RWPE1 (cell line): ENCODE measurements around the gene CAMK2D.

Experiments
- CTCF ChIA-PET: fragments of 350-600 bp; sonication (Branson Sonifier 250); formaldehyde crosslinking; extraction: SDS; loops from one replicate; lab custom pipeline; 2021; lab: Yijun Ruan, JAX
- POLR2A ChIA-PET: fragments of 400-600 bp; formaldehyde crosslinking; extraction: SDS; loops from one replicate; lab custom pipeline; 2020; ENCODE audit warnings: antibody characterized with exemption; ENCODE audit not compliant: low non-redundant PET; lab: Yijun Ruan, JAX
- DNase-seq: peaks from one replicate; pipeline ENCODE4 v3.0.0; 2012; ENCODE audit warnings: low spot score
- H3K27ac ChIP-seq: fragments of 450-650 bp; 2 replicates; pipeline ENCODE4 v1.5.1; 2017
- TF ChIP-seq, protein P1 (sequence below): fragments of 450-650 bp; conservative IDR thresholded peaks from 2 replicates; pipeline ENCODE4 v1.5.1; 2017; ENCODE audit warnings: low read depth, mild to moderate bottlenecking

Gene CAMK2D

DNA sequence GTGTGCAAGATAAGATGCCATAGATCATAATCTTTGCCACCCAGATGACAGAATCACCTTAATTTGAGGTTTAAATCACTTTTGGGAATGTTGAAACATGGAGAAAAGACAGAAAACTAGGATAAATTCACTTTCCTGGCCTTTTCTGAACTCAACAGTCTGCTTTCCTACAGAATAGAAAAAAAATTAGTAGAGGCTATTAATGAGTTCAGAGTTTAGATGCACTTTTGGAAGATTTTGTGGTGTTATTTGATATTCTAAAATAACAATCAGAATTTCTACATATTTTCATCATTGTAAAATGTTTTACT, 195.9 kb downstream of the CAMK2D start:
- TF ChIP-seq, protein P1, sequence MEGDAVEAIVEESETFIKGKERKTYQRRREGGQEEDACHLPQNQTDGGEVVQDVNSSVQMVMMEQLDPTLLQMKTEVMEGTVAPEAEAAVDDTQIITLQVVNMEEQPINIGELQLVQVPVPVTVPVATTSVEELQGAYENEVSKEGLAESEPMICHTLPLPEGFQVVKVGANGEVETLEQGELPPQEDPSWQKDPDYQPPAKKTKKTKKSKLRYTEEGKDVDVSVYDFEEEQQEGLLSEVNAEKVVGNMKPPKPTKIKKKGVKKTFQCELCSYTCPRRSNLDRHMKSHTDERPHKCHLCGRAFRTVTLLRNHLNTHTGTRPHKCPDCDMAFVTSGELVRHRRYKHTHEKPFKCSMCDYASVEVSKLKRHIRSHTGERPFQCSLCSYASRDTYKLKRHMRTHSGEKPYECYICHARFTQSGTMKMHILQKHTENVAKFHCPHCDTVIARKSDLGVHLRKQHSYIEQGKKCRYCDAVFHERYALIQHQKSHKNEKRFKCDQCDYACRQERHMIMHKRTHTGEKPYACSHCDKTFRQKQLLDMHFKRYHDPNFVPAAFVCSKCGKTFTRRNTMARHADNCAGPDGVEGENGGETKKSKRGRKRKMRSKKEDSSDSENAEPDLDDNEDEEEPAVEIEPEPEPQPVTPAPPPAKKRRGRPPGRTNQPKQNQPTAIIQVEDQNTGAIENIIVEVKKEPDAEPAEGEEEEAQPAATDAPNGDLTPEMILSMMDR, result no peak
- no peak for DNase-seq
- CTCF ChIA-PET, result interaction anchor here (0.7 kb wide), 1 partner anchor 12 kb away, joined by 3 read pairs; no protein-coding TSS in a partner anchor
- POLR2A ChIA-PET, result no interaction called here
- H3K27ac ChIP-seq, result no peak overlapping the region

DNA sequence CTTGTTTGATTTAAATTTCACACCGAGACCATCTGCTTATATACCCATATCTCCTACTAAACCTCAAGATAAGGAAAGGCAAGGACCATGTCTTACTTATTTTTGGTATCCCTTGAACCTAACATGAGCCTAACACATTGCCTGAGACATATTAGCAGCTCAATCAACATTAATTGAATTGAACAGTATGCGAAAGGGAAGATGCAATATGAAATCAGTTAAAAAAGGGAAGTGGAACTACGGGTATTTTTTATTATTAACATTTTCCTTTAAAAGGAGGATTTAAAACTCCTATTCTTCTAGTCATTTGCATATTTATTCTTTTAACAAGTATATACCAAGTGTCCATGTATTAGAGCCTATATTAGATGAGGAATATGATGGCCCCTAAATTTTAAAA, 197.0 kb downstream of the CAMK2D start:
- TF ChIP-seq, protein P1, result no peak
- ChIA-PET CTCF (interaction anchor here (0.7 kb wide), 1 partner anchor 17 kb away, joined by 4 read pairs; no protein-coding TSS in a partner anchor), POLR2A (no interaction called here)
- H3K27ac ChIP-seq, result no peak overlapping the region
- no peak for DNase-seq

DNA sequence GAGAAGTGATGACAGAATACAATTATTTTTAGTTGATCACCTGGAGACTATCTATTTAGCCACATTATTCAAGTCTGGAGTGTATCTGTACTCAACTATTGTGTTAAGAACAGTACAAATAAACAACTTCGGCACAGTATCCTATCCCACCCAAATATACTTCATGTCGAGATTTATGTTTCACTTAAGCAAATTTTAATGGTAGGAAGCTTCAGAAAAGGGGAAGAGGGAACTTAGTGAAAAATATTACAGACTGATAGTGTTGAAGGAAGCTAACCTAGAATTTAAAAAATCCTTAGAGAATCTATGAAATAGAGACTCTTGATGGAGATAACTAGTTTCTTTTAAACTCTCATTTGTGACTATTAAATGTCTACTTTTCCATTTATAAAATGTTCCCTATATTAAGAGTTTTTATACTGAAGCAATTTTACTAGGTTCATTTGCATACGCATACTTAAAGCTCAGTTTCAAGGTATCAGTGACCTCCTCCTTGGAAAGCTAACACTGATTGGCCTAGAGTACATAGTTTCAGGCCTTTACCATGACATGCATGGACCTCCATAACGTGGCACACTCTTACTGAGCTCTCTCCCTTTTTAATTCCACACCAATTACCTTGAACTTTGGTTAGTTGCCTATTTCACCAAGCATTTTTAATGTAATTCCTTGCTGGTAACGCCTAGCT, 197.7 kb downstream of the CAMK2D start:
- no peak for DNase-seq
- CTCF ChIA-PET, result interaction anchor here (0.7 kb wide), 1 partner anchor 16 kb away, joined by 3 read pairs; no protein-coding TSS in a partner anchor
- no peak overlapping the region for H3K27ac ChIP-seq
- TF ChIP-seq, protein P1, result no peak
- POLR2A ChIA-PET, result no interaction called here

DNA sequence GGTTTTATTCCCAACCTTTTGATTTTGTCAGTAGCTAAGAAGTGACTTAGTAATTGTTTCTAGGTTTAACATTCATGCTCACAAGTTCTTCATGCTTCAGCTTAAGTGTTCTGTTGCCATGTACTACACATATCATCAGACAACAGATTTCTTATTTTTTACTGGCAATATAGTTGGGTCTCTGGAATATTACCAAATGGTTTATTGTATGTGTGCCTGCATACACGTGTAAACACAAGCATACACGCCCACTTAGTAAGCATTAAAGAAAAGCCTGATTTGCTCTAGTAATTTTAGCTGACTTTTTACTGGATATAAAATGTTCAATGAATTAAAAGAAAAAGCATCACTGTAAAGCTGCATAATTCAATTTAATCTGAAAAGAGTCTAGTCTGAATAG, 199.8 kb downstream of the CAMK2D start:
- H3K27ac ChIP-seq, result no peak overlapping the region
- ChIA-PET POLR2A (interaction anchor here (0.8 kb wide), 1 partner anchor 9 kb away, joined by 3 read pairs; no protein-coding TSS in a partner anchor), CTCF (interaction anchor here (0.6 to 1.5 kb wide), 2 partner anchors 14 to 260 kb away, joined by 3 to 7 read pairs; no protein-coding TSS in a partner anchor)
- DNase-seq, result no peak
- TF ChIP-seq, protein P1, result no peak

DNA sequence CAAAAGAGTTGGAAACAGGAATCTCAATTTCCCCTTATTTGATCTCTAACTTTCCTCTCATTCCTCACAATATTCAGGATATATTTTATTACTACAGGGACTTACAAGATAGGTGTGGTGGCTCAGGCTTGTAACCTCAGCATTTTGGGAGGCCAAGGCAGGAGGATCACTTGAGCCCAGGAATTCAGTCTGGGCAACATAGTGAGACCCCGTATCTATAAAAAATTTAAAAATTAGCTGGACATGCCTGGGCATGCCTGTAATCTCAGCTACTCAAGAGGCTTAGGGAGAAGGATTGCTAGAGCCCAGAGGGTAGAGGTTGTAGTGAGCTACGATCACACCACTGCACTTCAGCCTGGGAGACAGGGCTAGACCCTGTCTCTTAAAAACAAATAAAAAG, 200.4 kb downstream of the CAMK2D start:
- ChIA-PET POLR2A (no interaction called here), CTCF (interaction anchor here (0.6 to 1.5 kb wide), 2 partner anchors 13 to 139 kb away, joined by 5 to 7 read pairs; no protein-coding TSS in a partner anchor)
- TF ChIP-seq, protein P1, result no peak
- no peak overlapping the region for H3K27ac ChIP-seq
- DNase-seq, result no peak

DNA sequence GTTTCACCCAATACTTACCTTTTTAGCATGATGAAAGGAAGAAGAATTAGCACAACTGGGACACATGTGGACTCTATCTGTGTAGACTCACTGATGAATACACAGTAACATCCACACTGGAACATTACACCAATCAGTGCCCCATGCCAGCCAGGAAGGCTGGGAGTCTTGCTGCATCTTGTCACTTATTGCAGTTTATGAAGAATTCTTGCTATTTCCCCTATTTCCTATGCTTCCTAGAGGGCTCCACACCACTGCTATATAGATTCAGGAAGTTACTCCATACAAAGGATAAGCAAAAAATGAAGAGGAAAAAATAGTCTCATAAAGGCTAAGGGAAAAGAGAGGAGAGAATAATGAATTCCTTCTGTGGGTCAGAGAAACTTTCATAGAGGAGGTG, 201.0 kb downstream of the CAMK2D start:
- POLR2A ChIA-PET, result no interaction called here
- TF ChIP-seq, protein P1, result no peak
- CTCF ChIA-PET, result interaction anchor here (0.6 kb wide), 1 partner anchor 138 kb away, joined by 5 read pairs; no protein-coding TSS in a partner anchor
- H3K27ac ChIP-seq, result no peak overlapping the region
- no peak for DNase-seq
